RCC 7860 (cell line): ENCODE measurements around the gene MAST4.
"Not testable (repeated sequence)": the region's sequence is repeated elsewhere in the genome, so short reads cannot be mapped to it uniquely, and the experiment has no call there.

Source experiments
- DNase-seq: peaks from one replicate; pipeline ENCODE4 v3.0.0-alpha.2; 2015; ENCODE audit warnings: low spot score
- FAIRE-seq: peaks from 2 replicates; lab custom pipeline; 2012; peaks lifted over from hg19 to GRCh38; lab: Jason Lieb, UNC

MAST4 gene

DNA sequence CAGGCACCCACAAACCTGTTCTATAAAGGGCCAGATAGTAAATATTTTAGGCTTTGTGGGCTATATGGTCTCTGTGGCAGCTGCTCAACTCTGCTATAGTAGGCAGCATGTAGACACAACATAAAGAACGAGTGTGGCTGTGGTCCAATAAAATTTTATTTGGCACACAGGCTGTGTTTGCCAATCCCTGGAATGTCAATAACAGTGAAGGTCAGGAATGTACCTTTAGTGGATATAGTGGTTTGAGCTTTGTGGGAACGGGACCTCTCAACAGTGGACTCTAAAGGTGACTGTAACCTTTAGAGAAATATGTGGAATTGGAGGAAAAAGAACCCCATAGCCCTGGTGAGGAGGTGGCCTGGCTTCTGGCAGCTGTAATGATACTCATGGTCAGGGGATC lies 145.2 kb downstream of the MAST4 start:
- no peak for DNase-seq

DNA sequence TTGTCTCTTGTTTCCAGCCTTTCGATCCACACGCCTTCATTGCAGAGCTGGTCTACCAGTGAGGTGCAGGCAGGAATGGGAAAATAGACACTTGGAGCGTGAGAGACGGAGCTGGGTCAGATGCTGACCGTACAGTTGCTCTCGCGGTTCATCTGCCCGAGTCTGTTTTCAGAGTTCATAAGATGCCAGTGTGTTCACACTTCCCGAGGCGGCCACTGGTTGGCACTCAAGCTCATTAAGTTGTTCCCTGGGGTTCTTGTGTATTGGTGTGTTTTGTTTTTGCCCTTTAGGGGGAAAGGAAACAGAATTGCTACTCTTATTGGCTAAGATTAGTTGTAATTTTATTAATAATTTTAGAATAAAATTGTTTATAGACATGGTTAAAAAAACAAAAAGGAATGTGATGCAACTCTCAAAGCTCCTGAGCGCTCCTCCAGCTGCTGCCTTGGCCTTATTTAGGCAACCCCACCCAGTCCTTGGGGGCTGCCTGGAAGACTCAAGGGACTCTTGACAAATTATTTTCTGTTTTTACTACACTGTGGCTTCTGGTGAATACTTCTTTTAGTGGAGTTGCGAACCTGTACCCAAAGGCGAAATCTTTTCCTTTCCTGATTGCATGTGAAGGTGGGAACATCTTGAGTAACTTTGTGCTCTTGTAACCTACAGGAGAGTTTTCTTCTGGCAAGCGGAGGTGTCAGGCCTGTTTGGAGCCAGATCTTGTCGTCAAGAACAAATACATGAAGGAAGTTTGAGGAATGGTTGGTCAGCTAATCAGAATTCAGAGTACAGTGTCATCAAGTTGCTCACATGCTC lies 146.1 kb downstream of the MAST4 start:
- no peak for DNase-seq
- no peak for FAIRE-seq

More for the DNA sequence above, 145.2 kb downstream of the MAST4 start:
- FAIRE-seq: no peak

DNA sequence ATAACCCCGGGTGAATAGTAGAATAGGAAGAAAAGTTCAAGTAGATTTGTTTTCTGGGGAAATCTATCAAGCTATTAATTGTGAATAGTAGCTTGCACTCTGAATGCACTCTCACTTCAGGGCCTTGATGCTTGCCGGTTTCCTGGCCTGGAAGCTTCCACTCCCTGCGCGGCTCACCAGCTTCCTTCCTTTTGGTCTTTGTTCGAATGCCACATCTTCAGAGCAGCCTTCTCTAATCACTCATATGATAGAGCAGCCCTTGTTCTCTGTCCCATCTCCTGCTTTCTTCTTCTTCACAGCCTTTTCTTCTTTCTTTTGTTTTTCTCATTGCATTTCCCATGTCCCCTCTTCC lies 146.7 kb downstream of the MAST4 start:
- FAIRE-seq (no peak), DNase-seq (no peak)

DNA sequence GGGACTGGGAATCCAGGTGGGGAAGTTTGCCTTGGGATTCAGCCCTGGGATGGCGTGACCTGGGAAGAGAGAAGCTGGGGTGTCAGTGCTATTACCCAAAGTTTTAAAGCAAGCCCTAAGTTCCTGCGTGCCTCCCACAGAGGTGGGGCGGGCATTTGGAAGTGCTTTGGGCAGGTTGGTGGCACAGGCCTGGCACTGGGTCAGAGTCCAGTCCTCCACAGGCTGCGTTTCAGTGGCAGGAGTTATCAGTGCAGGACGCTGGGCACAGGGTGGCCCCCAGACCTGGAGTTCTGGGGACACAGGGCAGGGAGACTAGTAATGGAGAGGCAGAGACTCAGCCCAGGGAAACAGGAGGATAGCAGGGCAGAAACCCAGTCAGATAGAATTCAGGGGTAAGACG lies 147.2 kb downstream of the MAST4 start:
- FAIRE-seq: no peak
- DNase-seq: no peak

DNA sequence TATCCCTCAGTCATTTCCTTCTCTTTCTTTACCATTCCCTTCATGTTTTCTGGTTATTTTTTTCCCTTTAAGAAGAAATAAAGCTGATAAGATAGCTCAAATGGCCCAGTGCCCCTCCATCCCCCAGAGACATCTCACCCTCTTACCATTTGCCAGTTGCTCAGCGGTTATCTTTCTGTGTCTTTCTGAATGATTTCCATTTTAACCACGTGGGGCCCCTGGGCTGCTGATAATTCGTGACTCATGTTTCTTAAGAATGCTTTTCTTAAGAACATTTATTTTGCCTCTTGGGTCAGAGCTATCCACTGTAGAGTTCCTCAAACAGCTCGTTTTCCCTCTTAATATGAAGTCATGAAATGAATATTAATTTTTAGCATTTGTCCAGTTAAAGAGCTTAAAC lies 147.8 kb downstream of the MAST4 start:
- DNase-seq (no peak), FAIRE-seq (no peak)

DNA sequence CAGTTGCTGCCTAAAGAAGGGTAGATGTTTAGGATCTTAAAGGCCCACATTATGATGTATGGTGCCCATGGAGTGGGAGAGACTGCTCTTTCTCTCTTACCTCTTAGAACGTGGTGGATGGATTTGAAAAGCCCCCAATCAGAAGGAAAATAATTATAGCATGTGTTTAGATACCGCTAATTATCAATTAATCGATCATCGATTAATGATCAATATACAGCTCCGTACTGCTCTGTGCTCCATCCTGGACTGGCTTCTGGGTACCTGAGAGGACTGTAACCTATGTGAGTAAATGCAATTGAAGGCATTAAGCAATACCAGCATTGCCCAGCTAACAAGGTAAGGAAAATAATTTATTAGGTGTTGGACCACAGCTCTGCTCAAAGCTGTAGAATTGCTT lies 149.1 kb downstream of the MAST4 start:
- FAIRE-seq (no peak), DNase-seq (no peak)

DNA sequence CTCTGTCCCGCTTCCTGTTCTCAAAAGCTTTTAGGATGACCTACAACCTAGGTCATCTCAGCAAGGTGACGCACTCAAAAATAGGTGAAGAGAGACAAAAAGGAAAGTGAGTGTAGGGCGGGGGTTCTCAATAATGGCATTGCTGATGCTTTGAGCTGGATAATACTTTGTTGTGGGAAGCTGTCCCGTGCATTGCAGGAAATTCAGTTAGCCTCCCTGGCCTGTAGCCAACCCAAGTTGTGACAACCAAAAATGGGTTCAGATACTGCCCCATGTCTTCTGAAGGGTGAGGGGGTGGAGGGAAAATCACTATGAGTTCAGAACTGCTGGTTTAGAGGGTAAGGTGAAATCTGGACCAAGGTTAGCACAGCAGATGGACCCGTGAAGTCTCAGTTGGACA lies 151.4 kb downstream of the MAST4 start:
- DNase-seq: no peak
- FAIRE-seq: no peak

DNA sequence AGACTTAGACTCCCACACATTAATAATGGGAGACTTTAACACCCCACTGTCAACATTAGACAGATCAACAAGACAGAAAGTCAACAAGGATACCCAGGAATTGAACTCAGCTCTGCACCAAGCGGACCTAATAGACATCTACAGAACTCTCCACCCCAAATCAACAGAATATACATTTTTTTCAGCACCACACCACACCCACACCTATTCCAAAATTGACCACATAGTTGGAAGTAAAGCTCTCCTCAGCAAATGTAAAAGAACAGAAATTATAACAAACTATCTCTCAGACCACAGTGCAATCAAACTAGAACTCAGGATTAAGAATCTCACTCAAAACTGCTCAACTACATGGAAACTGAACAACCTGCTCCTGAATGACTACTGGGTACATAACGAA lies 156.5 kb downstream of the MAST4 start:
- not testable (repeated sequence) for FAIRE-seq, DNase-seq

DNA sequence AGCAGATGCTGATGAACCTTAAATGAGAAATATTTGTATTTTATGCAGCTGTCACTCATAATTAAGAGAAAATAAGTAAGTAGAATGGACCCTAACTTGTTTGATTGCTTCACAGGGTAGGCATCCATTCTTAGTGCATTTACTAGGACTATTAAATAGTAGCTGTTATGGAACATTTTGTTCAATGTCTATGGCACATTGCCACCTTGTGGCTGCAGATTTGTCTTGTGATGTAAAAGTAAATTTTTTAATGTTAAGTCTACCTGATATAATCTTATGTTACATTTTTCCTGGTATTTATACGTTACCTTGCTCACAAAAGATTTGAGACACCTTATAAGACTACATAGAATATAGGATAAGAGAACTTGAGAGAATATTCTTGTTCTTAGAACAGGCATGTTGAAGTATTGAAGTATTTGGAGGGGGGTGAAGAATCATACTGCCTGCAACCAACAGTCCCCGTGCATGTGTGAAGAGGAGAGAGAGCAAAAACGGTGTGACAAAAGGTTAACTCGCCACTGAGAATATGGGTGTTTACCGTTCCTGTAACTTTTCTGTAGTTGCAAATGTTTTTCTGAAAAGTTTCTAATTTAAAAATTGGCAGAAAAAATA lies 161.1 kb downstream of the MAST4 start:
- FAIRE-seq (no peak), DNase-seq (no peak)

DNA sequence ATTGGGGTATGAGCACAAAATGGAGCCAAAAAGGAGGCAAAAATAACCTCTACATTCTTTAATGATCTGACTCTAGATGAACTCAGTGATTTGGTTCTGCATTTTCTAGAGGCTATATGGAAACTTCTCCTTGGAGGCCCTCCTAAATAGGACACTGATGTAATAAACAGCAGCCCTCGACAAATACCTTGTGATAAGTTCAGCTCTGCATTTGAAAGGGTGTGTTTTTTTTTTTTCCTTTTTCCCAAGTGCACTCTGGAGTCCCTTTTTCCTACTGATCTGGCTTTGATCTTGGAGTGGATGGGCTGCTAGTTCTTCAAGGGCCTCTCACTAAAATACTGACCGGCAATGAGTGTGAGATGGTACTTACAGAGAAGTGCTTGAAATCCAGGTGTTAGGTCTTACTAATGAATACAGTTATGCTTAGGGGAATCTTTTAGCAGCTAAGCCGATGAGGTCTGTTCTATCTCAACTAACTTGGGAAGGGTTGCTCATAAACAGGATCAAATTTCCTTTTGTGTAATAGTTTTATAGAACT lies 161.7 kb downstream of the MAST4 start:
- FAIRE-seq: no peak

DNA sequence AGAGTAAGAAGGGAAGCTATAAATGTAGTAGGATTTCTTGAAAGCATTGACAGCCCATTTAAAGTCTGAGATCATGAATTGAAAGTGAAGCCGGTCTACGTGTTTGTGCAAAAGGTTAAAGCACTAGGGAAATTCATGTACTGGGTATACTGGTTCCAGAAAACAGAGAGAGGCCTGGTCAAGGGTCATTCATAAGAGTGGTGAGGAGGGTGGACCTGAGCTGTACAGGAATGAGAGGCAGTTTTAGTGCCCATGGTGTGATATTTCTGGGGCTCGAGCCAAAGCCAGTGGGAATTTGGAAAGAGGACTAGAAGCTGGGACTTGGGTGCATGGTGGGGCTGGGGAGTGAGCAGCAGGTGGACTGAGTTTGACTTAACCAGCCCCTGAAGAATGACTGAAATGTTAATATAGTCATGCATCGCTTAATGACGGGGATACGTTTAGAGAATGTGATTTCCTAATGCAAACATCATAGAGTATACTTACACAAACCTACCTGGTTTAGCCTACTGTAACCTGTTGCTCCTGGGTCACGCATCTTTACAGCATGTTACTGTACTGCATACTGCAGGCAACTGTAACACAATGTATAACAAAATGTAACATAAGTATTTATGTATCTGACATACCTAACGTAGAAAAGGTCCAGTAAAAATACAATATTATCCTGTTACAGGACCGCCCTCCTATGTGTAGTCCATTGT lies 173.0 kb downstream of the MAST4 start:
- FAIRE-seq (no peak), DNase-seq (no peak)

More for the DNA sequence above, 161.7 kb downstream of the MAST4 start:
- DNase-seq: no peak

DNA sequence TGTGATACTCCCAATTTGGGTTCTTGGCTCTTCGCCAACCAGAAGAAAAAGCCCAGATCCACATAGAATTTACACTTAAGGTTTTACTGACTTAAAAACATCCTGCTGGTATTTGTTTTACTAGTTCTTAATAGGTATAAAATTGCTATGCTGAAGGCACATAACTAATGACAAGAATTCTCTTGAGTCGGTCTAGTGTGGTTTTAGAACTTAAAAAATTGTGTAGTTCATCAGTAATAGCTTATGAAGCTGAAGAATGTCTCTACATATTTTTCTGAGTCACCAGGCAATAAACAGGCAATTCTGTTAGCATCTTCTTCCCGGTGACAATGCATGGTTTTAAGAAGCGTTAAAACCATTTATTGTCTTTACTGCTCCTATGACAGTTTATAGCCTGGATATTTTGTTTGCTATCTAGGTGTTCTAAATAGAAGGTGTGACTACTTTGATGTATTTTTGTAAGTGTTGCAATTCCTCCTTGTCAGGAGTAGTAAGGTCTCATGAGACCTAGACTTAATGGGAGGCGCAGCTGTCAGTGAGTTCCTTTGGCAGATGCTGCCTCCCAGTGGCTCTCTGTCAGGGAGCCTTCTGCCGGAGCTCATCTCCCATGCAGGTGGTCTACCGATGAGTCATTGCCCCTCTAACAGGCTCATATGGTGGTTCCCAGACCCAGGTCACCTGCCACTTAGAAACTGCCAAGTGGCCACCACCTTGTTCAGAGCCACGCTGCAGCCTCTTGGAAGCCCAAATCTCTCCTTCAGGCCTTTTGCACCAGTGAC lies 173.8 kb downstream of the MAST4 start:
- DNase-seq: no peak
- FAIRE-seq: no peak

DNA sequence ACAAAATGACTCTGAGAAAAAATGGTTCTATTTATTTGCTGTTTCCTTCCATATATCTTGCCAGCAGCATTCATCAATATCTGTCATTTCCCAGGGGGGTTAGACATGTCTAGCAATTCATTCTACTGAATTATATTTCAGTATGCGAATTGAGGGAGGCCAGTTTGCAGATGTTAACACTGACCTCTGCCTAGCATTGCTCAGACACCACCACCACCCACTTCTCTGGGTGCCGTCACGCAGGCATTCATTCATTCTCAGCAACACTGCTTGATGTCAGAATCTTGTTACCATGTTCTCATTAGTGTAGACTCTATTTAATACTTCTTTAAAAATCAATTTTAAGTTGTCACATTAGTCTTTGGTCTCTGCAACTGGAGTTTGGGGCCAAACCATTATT lies 181.7 kb downstream of the MAST4 start:
- FAIRE-seq: no peak

DNA sequence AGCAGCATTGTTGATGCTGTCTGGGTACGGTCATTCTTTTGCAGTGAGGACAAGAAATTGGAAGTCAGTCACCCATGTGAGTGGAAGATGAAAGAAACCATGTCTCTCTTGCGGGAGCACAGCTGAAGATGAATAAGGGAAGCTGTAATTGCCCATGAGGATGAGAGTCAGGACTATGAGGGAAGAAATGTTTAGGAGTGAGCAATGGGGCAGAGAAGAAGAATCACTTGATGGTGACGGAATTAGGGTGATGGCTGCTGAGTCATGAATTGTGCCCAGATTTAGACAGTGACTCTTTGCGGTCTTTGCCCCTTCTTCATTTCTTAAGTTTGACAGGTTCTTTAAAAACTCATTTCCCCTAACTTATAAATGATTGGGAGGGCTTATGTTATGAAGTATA lies 183.3 kb downstream of the MAST4 start:
- DNase-seq (no peak), FAIRE-seq (no peak)

More for the DNA sequence above, 181.7 kb downstream of the MAST4 start:
- DNase-seq: no peak

DNA sequence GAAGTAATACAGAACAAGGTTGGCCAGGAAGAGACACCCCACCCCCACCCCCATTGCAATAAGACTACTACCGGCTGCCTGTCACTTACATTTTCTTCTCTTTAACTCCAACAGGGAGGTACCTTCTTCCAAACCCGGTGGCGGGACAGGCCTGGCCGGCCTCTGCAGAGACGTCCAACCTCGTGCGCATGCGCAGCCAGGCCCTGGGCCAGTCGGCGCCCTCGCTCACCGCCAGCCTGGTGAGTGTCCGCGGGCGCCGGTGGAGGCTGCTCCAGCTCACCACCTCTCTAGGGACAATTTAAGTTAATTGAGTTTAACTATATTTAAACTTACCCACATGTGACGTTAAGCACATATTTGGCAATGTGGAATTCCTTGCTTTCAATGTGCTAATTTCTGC lies 192.4 kb downstream of the MAST4 start:
- FAIRE-seq (no peak), DNase-seq (no peak)

DNA sequence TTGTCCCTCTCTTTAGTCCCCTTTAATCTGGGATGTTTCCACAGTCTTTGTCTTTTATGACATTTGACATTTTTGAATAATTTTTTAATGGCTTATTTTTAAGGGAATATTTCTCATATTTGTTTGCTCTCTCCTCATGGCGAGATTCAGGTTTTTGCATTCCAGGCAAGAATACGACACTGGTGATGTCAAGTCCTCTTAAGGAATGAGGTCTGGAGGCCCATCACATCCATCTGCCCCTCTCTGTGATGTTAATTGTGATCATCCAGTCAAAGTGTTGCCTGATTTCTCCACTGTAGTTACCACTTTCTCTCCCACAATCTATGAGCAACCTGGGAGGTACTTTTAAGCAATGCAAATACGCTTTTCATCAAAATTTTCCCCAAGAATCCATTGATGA lies 193.2 kb downstream of the MAST4 start:
- DNase-seq (no peak), FAIRE-seq (no peak)

DNA sequence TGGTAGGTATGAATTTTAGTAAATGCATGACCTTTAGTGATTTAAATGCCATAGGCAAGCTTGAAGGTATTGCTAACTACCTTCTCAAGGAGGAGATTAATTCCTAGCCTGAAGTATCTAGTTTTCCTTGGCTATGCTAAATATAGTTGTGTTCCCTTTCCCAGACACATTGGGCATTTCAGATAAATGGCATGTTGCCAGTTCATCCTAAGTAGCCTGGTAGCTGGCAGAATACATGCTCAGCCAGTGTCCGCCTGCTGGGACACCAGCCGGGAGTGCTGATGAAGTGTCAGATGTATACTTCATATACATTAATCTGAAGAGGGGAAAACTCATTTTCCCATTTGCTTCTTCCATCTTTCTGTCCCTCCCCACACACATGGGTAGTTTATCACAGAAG lies 196.9 kb downstream of the MAST4 start:
- DNase-seq (no peak), FAIRE-seq (no peak)

DNA sequence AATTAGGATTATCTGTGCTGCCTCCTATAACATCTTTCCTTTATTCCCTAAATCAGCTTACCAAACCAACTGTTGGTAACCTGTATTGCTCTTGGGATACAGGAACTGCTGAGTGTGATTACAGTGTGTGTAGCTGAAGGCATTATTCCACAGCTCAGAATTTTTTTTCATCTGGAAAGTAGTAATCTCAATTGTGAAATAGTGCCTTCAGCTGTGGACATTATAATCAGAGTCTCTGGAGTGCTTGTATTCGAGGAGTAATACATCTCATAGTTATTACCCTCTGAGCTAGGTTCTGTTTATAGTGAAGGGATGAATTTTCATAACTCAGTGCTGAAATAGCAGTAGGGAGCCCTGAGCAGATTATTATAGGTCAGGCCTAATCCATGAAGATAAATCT lies 199.5 kb downstream of the MAST4 start:
- DNase-seq (no peak), FAIRE-seq (no peak)

DNA sequence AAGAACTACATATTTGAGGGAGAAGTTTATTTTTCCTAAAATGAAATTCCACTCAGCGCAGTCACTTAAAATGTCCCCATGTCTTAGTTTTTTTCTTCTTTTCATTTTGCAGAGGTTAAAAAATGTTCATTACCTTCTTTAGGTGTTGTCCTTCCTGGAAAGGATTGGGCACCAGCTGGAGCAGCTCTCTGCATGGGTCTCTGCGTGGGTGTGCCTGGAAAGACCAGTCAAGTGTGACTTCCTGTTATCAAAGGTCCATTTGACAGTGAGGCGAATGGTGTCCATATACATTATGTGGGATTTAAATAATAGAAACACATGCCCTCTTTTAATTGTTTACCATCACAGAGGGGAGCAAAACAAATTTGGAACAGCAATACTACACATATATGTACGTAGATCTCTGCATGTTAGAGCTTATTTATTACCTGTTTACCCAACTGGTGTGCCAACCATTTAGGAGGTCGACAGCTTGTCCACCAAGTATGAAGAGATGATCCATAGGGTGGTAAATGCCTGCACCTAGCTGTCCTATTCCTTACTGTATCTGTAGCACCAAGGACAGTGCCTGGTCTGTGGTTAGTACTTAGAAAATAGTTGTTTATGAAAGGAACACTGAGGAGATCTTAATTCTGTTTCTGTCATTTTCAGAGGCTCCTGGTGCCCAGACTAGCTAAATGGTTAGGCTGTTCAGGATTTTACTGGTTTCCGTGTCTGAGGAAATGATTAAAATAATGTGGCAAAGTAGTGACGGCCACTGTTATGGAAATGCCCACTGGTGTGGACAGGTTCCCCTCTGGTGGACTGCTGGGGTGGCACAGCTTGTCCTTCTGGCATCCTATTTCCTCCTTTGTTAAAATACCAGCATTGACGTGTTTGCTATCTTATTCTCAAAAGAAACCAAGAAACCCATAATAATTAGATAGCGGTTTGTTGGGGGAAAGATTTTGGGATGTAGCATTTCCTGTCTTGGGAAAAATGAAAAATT lies 200.4 kb downstream of the MAST4 start:
- DNase-seq: no peak
- FAIRE-seq: no peak

DNA sequence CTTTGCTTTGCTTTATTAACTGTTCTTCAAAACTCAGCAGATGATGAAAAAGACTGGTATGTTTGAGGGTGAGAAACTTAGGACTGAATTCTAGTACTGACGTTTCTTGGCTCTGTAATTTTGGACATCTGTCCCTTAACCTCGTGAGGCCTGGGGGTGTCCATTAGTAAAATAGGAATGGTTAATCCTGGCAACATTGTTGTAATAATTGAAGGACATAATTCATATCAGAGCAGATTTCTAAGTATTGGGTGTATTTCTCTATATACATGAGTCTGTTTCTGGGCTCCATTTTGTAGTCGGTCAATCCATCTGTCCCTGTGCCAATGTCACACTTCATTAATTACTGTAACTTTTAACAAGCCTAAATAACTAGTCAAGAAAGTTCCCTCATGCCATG lies 206.7 kb downstream of the MAST4 start:
- DNase-seq: no peak
- no peak for FAIRE-seq
